MG63 (cell line): Measurements from ENCODE around the gene POLR2A. TPM values are rescaled to one million over a fixed set of nuclear protein-coding genes. Genes with fewer than 3 reads are reported as not detected.

Experiments used
- DNase-seq: peaks from one replicate; pipeline ENCODE4 v3.0.0-alpha.2; 2020
- H3K27me3 ChIP-seq: fragments of 250-450 bp; sonication (Bioruptor Pico); 2 replicates; pipeline ENCODE4 v1.5.1; 2020; ENCODE audit warnings: mild to moderate bottlenecking, moderate library complexity
- H3K36me3 ChIP-seq: fragments of 250-450 bp; sonication (Bioruptor Pico); 2 replicates; pipeline ENCODE4 v1.5.1; 2020; ENCODE audit warnings: mild to moderate bottlenecking, moderate library complexity
- H3K4me3 ChIP-seq: fragments of 250-450 bp; sonication (Bioruptor Pico); 2 replicates; pipeline ENCODE4 v1.5.1; 2020; ENCODE audit warnings: mild to moderate bottlenecking, moderate library complexity
- H3K9me3 ChIP-seq: fragments of 250-450 bp; sonication (Bioruptor Pico); 2 replicates; pipeline ENCODE4 v1.5.1; 2020; ENCODE audit warnings: mild to moderate bottlenecking, moderate library complexity
- total RNA-seq: library from RNA; depleted of rRNA; stranded (reverse); fragments of >200 nt; shearing (Covaris generic); gene quantifications from 2 replicates; pipeline ENCODE4 v1.2.3, GENCODE V29; 2014; ENCODE audit warnings: low replicate concordance

Gene POLR2A
- total RNA-seq, 1 experiment from 2014 or later, result 16.2 TPM

DNA sequence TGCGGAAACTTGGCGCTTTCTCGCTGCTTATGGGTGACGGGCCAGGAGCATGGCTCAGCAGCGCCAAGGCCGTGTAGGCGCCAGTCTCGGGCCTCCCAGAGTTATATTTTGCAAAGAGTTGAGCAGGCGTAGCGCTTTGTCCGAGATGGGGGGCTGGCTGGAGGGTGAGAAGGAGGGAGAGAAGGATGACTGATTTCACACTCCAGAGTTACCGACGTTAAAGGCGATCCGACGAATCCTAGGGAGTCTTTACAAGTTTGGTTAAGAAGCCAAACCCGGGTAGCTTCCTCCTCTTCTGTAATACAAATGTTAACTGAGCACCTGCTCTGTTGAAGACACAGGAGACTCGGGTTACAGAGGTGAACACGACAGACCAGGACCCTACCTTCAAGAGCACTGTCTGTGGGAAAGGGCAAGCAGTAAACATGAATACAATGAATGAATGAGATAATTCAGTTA, 782 bp downstream of the POLR2A start:
- no peak for DNase-seq
- Histone ChIP-seq H3K36me3 (peaks cover 4% of the 10 kb centered on the region), H3K9me3 (no peaks in the 10 kb centered on the region), H3K27me3 (no peaks in the 10 kb centered on the region), H3K4me3 (peak overlapping the region; percentile 91)

- Histone ChIP-seq H3K36me3 (peaks cover 4% of the 10 kb centered on the region), H3K27me3 (no peaks in the 10 kb centered on the region), H3K4me3 (peak overlapping the region; percentile 91), H3K9me3 (no peaks in the 10 kb centered on the region)
- no peak for DNase-seq
These were observed 2.0 kb downstream of the POLR2A start for GRCh38 chr17:7486181-7486580.

DNA sequence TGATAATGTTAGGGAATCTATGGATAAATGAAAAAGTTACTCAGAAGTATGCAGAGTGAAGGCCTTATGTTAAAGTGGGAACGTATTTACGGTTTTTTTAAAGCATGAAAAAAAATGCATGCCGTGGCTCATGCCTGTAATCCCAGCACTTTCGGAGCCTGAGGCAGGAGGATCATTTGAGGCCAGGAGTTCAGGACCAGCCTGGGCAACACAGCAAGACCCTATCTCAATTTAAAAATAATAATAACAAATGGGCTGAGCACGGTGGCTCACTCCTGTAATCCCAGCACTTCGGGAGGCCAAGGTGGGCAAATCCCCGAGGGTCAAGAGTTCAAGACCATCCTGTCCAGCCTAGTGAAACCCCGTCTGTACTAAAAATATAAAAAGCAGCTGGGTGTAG, 6.0 kb downstream of the POLR2A start:
- H3K4me3 ChIP-seq, result no peak overlapping the region
- H3K9me3 ChIP-seq, result no peaks in the 10 kb centered on the region
- DNase-seq, result no peak
- H3K27me3 ChIP-seq, result no peaks in the 10 kb centered on the region
- H3K36me3 ChIP-seq, result peaks cover 5% of the 10 kb centered on the region

DNA sequence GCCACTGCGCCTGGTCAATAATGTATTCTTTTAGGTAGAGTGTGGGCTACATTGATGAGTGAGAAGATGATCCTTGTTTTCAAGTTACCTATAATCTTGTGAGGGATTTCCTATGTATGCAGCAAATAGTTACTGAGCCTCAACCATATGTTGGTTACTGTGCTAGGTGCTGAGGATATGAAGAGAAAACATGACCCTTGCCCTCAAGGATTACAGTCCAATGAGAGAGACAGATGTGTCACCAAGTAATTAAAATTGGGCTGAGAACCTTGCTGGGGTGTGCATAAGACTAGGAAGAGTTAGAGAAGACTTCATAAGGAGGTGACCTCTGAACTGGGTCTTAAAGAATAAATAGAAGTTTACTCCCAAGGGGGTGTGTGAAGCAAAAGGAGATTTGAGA, 7.4 kb downstream of the POLR2A start:
- H3K36me3 ChIP-seq, result peaks cover 5% of the 10 kb centered on the region
- no peaks in the 10 kb centered on the region for H3K9me3 ChIP-seq
- H3K27me3 ChIP-seq, result no peaks in the 10 kb centered on the region
- H3K4me3 ChIP-seq, result no peak overlapping the region
- DNase-seq, result no peak

DNA sequence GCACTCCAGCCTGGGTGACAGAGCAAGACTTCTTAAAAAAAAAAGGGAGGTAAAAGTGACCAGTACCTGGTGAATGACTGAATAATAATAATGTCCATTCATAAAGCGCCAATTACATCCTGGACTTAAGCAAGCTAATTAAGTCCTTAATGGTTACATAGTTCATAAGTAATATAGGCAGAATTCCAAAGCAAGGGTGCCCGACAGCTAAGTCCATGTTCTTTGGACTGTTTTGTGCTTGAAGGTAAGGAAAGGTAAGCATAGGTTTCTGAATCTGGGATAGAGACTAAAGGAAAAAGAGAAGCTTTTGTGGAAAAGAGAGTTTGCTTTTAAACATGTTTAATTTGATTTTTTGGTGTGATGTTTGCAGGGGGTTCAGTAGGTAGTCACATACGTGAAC, 9.8 kb downstream of the POLR2A start:
- H3K4me3 ChIP-seq, result no peak overlapping the region
- no peaks in the 10 kb centered on the region for H3K27me3 ChIP-seq
- no peak for DNase-seq
- peaks cover 7% of the 10 kb centered on the region for H3K36me3 ChIP-seq
- H3K9me3 ChIP-seq, result no peaks in the 10 kb centered on the region

DNA sequence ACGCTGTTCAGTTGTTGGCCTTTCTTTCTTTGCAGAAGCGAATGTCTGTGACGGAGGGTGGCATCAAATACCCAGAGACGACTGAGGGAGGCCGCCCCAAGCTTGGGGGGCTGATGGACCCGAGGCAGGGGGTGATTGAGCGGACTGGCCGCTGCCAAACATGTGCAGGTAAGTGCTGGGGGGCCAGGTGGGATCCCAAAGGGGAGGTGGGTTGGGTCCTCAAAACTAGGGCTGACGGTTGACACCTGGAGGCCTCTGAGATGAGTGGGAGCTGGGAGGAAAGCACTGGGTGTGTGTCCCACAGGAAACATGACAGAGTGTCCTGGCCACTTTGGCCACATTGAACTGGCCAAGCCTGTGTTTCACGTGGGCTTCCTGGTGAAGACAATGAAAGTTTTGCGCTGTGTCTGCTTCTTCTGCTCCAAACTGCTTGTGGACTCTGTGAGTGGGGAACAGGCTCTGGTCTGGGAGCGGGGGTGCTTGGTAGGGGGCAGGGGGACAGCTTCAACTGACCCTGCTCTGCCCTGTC, 11.8 kb downstream of the POLR2A start:
- Histone ChIP-seq H3K27me3 (no peaks in the 10 kb centered on the region), H3K9me3 (no peaks in the 10 kb centered on the region), H3K4me3 (no peak overlapping the region), H3K36me3 (peaks cover 18% of the 10 kb centered on the region)
- DNase-seq, result no peak

DNA sequence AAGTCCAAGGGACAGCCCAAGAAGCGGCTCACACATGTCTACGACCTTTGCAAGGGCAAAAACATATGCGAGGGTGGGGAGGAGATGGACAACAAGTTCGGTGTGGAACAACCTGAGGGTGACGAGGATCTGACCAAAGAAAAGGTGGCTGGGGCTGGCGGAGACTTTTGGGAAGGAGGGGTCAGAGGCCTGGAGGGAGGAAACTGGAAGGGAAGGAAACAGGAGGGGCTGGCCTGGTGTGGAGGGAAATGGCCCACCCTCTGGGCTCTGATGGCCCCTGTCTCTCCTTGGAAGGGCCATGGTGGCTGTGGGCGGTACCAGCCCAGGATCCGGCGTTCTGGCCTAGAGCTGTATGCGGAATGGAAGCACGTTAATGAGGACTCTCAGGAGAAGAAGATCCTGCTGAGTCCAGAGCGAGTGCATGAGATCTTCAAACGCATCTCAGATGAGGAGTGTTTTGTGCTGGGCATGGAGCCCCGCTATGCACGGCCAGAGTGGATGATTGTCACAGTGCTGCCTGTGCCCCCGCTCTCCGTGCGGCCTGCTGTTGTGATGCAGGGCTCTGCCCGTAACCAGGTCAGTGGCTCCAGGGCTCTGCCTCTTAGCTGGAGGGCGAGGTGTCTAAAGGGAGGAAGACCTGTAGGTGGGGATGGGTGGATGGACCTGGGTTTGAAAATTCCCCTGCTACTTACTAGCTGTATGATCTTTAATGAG, 12.5 kb downstream of the POLR2A start:
- Histone ChIP-seq H3K27me3 (no peaks in the 10 kb centered on the region), H3K4me3 (no peak overlapping the region), H3K9me3 (no peaks in the 10 kb centered on the region), H3K36me3 (peaks cover 15% of the 10 kb centered on the region)
- DNase-seq, result no peak

DNA sequence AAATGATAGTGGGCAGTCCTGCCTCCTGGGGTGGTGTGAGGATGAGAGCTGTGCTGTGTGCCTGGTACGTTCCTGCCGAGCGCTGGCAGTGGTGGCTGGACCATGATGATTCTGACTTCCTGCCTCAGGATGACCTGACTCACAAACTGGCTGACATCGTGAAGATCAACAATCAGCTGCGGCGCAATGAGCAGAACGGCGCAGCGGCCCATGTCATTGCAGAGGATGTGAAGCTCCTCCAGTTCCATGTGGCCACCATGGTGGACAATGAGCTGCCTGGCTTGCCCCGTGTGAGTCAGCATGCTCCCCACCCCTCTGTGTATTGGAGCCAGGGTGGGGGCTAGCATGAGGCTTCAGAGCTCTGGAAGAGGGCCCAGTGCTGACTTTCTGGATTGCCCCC, 13.1 kb downstream of the POLR2A start:
- peaks cover 16% of the 10 kb centered on the region for H3K36me3 ChIP-seq
- no peaks in the 10 kb centered on the region for H3K9me3 ChIP-seq
- H3K27me3 ChIP-seq, result no peaks in the 10 kb centered on the region
- DNase-seq, result no peak
- no peak overlapping the region for H3K4me3 ChIP-seq

DNA sequence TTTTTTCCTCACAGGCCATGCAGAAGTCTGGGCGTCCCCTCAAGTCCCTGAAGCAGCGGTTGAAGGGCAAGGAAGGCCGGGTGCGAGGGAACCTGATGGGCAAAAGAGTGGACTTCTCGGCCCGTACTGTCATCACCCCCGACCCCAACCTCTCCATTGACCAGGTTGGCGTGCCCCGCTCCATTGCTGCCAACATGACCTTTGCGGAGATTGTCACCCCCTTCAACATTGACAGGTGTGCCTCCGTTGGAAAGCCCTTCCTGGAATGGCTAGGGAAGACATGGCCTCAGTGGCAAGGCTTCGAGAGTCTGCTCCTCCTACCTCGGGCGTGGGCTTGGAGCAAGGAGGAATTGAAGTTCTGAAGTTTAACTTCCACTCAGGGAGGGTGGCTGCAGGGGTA, 13.5 kb downstream of the POLR2A start:
- H3K4me3 ChIP-seq, result no peak overlapping the region
- H3K36me3 ChIP-seq, result peaks cover 20% of the 10 kb centered on the region
- no peaks in the 10 kb centered on the region for H3K9me3 ChIP-seq
- no peaks in the 10 kb centered on the region for H3K27me3 ChIP-seq
- no peak for DNase-seq

- Histone ChIP-seq H3K27me3 (no peaks in the 10 kb centered on the region), H3K36me3 (peaks cover 31% of the 10 kb centered on the region), H3K4me3 (no peak overlapping the region), H3K9me3 (no peaks in the 10 kb centered on the region)
- DNase-seq, result no peak
These were observed 15.0 kb downstream of the POLR2A start for GRCh38 chr17:7499161-7499560.

DNA sequence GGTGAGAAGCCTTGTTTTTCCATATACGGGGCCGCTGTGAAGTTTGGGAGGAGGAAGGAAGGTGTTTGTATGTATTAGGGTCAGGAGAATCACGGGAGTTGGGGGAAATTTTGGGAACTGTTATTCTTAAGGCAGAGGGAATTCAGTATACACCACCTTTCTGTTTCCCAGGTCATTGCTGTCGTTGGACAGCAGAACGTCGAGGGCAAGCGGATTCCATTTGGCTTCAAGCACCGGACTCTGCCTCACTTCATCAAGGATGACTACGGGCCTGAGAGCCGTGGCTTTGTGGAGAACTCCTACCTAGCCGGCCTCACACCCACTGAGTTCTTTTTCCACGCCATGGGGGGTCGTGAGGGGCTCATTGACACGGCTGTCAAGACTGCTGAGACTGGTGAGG, 17.6 kb downstream of the POLR2A start:
- no peak for DNase-seq
- Histone ChIP-seq H3K27me3 (no peaks in the 10 kb centered on the region), H3K36me3 (peaks cover 34% of the 10 kb centered on the region), H3K9me3 (no peaks in the 10 kb centered on the region), H3K4me3 (no peak overlapping the region)

DNA sequence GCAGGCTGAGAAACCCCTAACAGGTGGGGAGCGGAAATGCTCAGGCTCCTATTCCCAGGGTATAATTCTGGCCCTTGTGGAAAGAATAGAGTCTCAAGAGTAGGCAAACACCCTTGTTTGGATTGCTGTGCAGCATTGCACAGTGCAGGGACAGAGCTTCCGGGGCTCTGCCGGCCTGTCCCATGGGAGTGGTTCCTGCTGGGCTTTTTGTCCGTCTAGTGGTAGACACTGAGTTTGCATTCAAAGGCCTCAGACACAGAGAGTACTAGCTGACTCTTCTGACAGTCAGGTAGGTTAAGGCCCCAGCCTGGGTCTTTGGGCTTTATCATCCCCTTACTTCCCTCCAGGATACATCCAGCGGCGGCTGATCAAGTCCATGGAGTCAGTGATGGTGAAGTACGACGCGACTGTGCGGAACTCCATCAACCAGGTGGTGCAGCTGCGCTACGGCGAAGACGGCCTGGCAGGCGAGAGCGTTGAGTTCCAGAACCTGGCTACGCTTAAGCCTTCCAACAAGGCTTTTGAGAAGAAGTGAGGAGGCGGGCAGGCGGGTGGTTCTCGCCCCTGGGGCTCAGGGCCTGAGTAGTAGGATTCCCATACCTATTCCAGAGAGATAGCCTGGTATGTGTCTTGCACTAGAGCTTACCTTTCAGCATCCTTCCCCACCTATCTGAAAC, 18.1 kb downstream of the POLR2A start:
- no peaks in the 10 kb centered on the region for H3K9me3 ChIP-seq
- no peaks in the 10 kb centered on the region for H3K27me3 ChIP-seq
- H3K36me3 ChIP-seq, result peaks cover 31% of the 10 kb centered on the region
- DNase-seq, result no peak
- no peak overlapping the region for H3K4me3 ChIP-seq

DNA sequence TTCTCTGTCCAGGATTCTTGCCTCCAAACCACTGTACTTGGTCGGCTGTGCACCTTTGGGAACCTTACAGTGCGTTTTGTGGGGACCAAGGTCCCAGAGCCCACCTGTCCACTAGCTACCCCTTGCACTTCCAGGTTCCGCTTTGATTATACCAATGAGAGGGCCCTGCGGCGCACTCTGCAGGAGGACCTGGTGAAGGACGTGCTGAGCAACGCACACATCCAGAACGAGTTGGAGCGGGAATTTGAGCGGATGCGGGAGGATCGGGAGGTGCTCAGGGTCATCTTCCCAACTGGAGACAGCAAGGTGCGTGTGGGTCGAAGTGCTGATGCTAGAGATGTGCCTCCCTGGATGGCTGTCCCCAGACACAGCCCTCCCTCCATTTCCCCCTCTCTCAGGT, 18.8 kb downstream of the POLR2A start:
- H3K4me3 ChIP-seq, result no peak overlapping the region
- DNase-seq, result no peak
- H3K36me3 ChIP-seq, result peaks cover 31% of the 10 kb centered on the region
- H3K27me3 ChIP-seq, result no peaks in the 10 kb centered on the region
- no peaks in the 10 kb centered on the region for H3K9me3 ChIP-seq

GRCh38 chr17:7503521-7503920, 19.4 kb downstream of the POLR2A start:
- Histone ChIP-seq H3K9me3 (no peaks in the 10 kb centered on the region), H3K36me3 (peaks cover 33% of the 10 kb centered on the region), H3K27me3 (no peaks in the 10 kb centered on the region), H3K4me3 (no peak overlapping the region)
- no peak for DNase-seq

DNA sequence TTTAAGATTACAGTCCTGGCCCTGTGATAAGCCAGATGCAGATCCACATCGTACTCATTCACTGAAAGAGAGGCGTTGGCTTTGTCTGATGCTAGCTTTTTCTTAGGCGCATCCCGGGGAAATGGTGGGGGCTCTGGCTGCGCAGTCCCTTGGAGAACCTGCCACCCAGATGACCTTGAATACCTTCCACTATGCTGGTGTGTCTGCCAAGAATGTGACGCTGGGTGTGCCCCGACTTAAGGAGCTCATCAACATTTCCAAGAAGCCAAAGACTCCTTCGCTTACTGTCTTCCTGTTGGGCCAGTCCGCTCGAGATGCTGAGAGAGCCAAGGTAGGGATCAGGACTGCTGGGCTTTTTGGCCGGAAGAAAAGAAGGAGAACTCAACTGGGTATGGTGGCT, 24.0 kb downstream of the POLR2A start:
- Histone ChIP-seq H3K4me3 (no peak overlapping the region), H3K9me3 (no peaks in the 10 kb centered on the region), H3K36me3 (peaks cover 12% of the 10 kb centered on the region), H3K27me3 (no peaks in the 10 kb centered on the region)
- DNase-seq, result no peak

DNA sequence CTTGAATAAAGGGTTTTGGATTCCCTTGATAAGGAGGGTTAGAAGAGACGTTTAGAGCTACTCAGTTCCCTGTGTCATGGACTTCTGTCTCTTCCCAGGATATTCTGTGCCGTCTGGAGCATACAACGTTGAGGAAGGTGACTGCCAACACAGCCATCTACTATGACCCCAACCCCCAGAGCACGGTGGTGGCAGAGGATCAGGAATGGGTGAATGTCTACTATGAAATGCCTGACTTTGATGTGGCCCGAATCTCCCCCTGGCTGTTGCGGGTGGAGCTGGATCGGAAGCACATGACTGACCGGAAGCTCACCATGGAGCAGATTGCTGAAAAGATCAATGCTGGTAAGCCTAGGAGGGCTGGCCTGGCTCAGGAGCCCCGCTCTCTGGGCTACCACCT, 24.7 kb downstream of the POLR2A start:
- Histone ChIP-seq H3K36me3 (peaks cover 5% of the 10 kb centered on the region), H3K9me3 (no peaks in the 10 kb centered on the region), H3K4me3 (no peak overlapping the region), H3K27me3 (no peaks in the 10 kb centered on the region)
- no peak for DNase-seq

GRCh38 chr17:7509937-7510336, 25.8 kb downstream of the POLR2A start:
- Histone ChIP-seq H3K9me3 (no peaks in the 10 kb centered on the region), H3K36me3 (peaks cover 5% of the 10 kb centered on the region), H3K4me3 (no peak overlapping the region), H3K27me3 (no peaks in the 10 kb centered on the region)
- no peak for DNase-seq

DNA sequence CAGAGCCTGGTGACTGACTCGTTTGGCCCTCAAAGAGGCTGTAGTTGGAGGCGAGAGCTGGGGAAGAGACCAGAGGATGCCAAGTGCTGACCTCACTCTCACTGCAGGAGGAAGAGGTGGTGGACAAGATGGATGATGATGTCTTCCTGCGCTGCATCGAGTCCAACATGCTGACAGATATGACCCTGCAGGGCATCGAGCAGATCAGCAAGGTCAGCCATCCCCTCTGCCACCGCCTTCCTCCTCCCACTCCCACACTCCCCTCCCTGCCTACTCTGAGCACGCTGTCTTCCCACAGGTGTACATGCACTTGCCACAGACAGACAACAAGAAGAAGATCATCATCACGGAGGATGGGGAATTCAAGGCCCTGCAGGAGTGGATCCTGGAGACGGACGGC, 26.9 kb downstream of the POLR2A start:
- Histone ChIP-seq H3K4me3 (no peak overlapping the region), H3K36me3 (peaks cover 2% of the 10 kb centered on the region), H3K27me3 (no peaks in the 10 kb centered on the region), H3K9me3 (no peaks in the 10 kb centered on the region)
- peak; percentile 10 for DNase-seq
